Adipose tissue (tissue), 3 donors: ENCODE data around the gene C19orf53. TPM values are rescaled to one million over a fixed set of nuclear protein-coding genes. Genes with fewer than 3 reads are reported as not detected.
"Not testable (repeated sequence)": the region's sequence is repeated elsewhere in the genome, so short reads cannot be mapped to it uniquely, and the experiment has no call there.

Experiments used
- H3K27ac ChIP-seq: one replicate; pipeline ENCODE4 v1.5.1; 2013; ENCODE audit warnings: low read depth, low read length
- WGBS, 3 donors: extraction: QIAGEN DNeasy Blood & Tissue Kit; methylation state at CpG; one replicate each; pipeline ENCODE4 v1.1.7; 2013; 5-methylcytosine and 5-hydroxymethylcytosine counted together
- polyA plus RNA-seq, 3 donors: library from polyadenylated mRNA; stranded (reverse); fragments of 200-250 nt; gene quantifications; one replicate each; pipeline ENCODE4 v1.2.3, GENCODE V29; 2013
- donor health status: healthy with polysubstance abuse.
- donor health status: Bipolar disorder and iron deficiency.
- donor health status: healthy.

The C19orf53 gene
- polyA plus RNA-seq, 3 donors, result 89.2 to 156 (median 153) TPM

- 51 to 80% (median 61%) methylated on average over 8 of the region's 8 CpGs for WGBS, 3 donors
- no peak overlapping the region for H3K27ac ChIP-seq
These were observed 16.1 kb downstream of the C19orf53 start for GRCh38 chr19:13790354-13790753.

GRCh38 chr19:13793317-13793716 lies 19.1 kb downstream of the C19orf53 start:
- 84 to 92% (median 86%) methylated on average over 9 of the region's 9 CpGs for WGBS, 3 donors
- not testable (repeated sequence) for H3K27ac ChIP-seq

GRCh38 chr19:13794398-13794756 lies 20.1 kb downstream of the C19orf53 start:
- 0 to 3% (median 0%) methylated on average over 7 to 8 of the region's 8 CpGs for WGBS, 3 donors

GRCh38 chr19:13794757-13795589 lies 20.7 kb downstream of the C19orf53 start, which contains the start of gene ZSWIM4:
TSS of gene ZSWIM4 (plus strand) at chr19:13795443. CDS start at chr19:13795649, 206 bp downstream.
- H3K27ac ChIP-seq, result no peak within 1 kb of the TSS
- WGBS, 3 donors, result 1% methylated on average over 65 to 71 of the region's 71 CpGs

More at GRCh38 chr19:13794398-13794756, 20.1 kb downstream of the C19orf53 start:
- H3K27ac ChIP-seq, result no peak overlapping the region

GRCh38 chr19:13795595-13796300 lies 21.5 kb downstream of the C19orf53 start:
- 3 to 20% (median 3%) methylated on average over 14 to 42 of the region's 42 CpGs for WGBS, 3 donors
- no peak overlapping the region for H3K27ac ChIP-seq

- 8 to 26% (median 9%) methylated on average over 12 of the region's 12 CpGs for WGBS, 3 donors
- H3K27ac ChIP-seq, result no peak overlapping the region
These were observed 22.2 kb downstream of the C19orf53 start for GRCh38 chr19:13796301-13797057.

- no peak overlapping the region for H3K27ac ChIP-seq
- WGBS, 3 donors, result 53 to 77% (median 54%) methylated on average over 4 of the region's 4 CpGs
These were observed 22.8 kb downstream of the C19orf53 start for GRCh38 chr19:13797058-13797440.

GRCh38 chr19:13797870-13798269 lies 23.6 kb downstream of the C19orf53 start:
- no peak overlapping the region for H3K27ac ChIP-seq
- WGBS, 3 donors, result 40 to 63% (median 54%) methylated on average over 7 of the region's 7 CpGs

- 93 to 95% (median 94%) methylated on average over 22 of the region's 22 CpGs for whole genome bisulfite sequencing, 3 donors
- H3K27ac ChIP-seq, result no peak overlapping the region
These were observed 25.4 kb downstream of the C19orf53 start for GRCh38 chr19:13799669-13800068.

GRCh38 chr19:13803038-13803437 lies 28.8 kb downstream of the C19orf53 start:
- H3K27ac ChIP-seq, result no peak overlapping the region
- 50 to 93% (median 85%) methylated on average over 9 of the region's 9 CpGs for WGBS, 3 donors

GRCh38 chr19:13804830-13805683 lies 30.8 kb downstream of the C19orf53 start:
- H3K27ac ChIP-seq, result no peak overlapping the region
- 65 to 84% (median 83%) methylated on average over 35 of the region's 35 CpGs for WGBS, 3 donors

- no peak overlapping the region for H3K27ac ChIP-seq
- WGBS, 3 donors, result 96 to 100% (median 97%) methylated on average over 3 of the region's 3 CpGs
These were observed 32.5 kb downstream of the C19orf53 start for GRCh38 chr19:13806728-13807127.

GRCh38 chr19:13807421-13808021 lies 33.3 kb downstream of the C19orf53 start:
- H3K27ac ChIP-seq, result no peak overlapping the region
- 93 to 98% (median 95%) methylated on average over 3 of the region's 3 CpGs for WGBS, 3 donors

- no peak overlapping the region for H3K27ac ChIP-seq
- WGBS, 3 donors, result 96 to 97% (median 97%) methylated on average over 33 to 34 of the region's 34 CpGs
These were observed 34.6 kb downstream of the C19orf53 start for GRCh38 chr19:13808856-13809255.

- WGBS, 3 donors, result 94 to 98% (median 95%) methylated on average over 11 of the region's 11 CpGs
- no peak overlapping the region for H3K27ac ChIP-seq
These were observed 38.3 kb downstream of the C19orf53 start for GRCh38 chr19:13812544-13812943.

GRCh38 chr19:13813147-13813546 lies 38.9 kb downstream of the C19orf53 start:
- WGBS, 3 donors, result 95 to 100% (median 96%) methylated on average over 2 of the region's 2 CpGs
- no peak overlapping the region for H3K27ac ChIP-seq

- WGBS, 3 donors, result 88 to 95% (median 89%) methylated on average over 21 of the region's 21 CpGs
- H3K27ac ChIP-seq, result no peak overlapping the region
These were observed 40.3 kb downstream of the C19orf53 start for GRCh38 chr19:13814550-13814949.
